TTC549 (cell line): ENCODE measurements around the gene PLA2G5.

Experiments used
- FAIRE-seq: peaks from 2 replicates; lab custom pipeline; 2012; peaks lifted over from hg19 to GRCh38; lab: Jason Lieb, UNC

Gene PLA2G5

GRCh38 chr1:20068722-20069121, 1.3 kb upstream of the PLA2G5 start:
- no peak for FAIRE-seq

GRCh38 chr1:20070357-20070756, 363 bp downstream of the PLA2G5 start:
- FAIRE-seq: no peak

GRCh38 chr1:20071416-20071815, 1.4 kb downstream of the PLA2G5 start:
- no peak for FAIRE-seq

GRCh38 chr1:20072771-20073170, 2.8 kb downstream of the PLA2G5 start:
- FAIRE-seq: no peak

GRCh38 chr1:20073256-20073655, 3.3 kb downstream of the PLA2G5 start:
- FAIRE-seq: no peak

- FAIRE-seq: no peak
Observed at GRCh38 chr1:20074055-20074724, 4.2 kb downstream of the PLA2G5 start.

GRCh38 chr1:20074725-20075171, 4.8 kb downstream of the PLA2G5 start:
- no peak for FAIRE-seq

GRCh38 chr1:20075345-20075744, 5.4 kb downstream of the PLA2G5 start:
- FAIRE-seq: no peak

- no peak for FAIRE-seq
Observed at GRCh38 chr1:20076223-20076622, 6.2 kb downstream of the PLA2G5 start.

- no peak for FAIRE-seq
Observed at GRCh38 chr1:20076710-20077461, 6.9 kb downstream of the PLA2G5 start.

- FAIRE-seq: no peak
Observed at GRCh38 chr1:20078171-20078651, 8.2 kb downstream of the PLA2G5 start.

- FAIRE-seq: no peak
Observed at GRCh38 chr1:20078711-20079110, 8.7 kb downstream of the PLA2G5 start.

GRCh38 chr1:20079661-20080305, 9.8 kb downstream of the PLA2G5 start:
- no peak for FAIRE-seq

GRCh38 chr1:20080441-20081352, 10.7 kb downstream of the PLA2G5 start:
- no peak for FAIRE-seq

- no peak for FAIRE-seq
Observed at GRCh38 chr1:20081353-20081810, 11.4 kb downstream of the PLA2G5 start.

GRCh38 chr1:20082772-20083171, 12.8 kb downstream of the PLA2G5 start:
- FAIRE-seq: no peak

GRCh38 chr1:20083178-20083944, 13.4 kb downstream of the PLA2G5 start:
- no peak for FAIRE-seq

- no peak for FAIRE-seq
Observed at GRCh38 chr1:20086800-20087199, 16.8 kb downstream of the PLA2G5 start.

GRCh38 chr1:20087668-20088067, 17.7 kb downstream of the PLA2G5 start:
- no peak for FAIRE-seq

GRCh38 chr1:20089328-20090077, 19.5 kb downstream of the PLA2G5 start:
- no peak for FAIRE-seq
